ENCODE data around the gene BACH2. TPM values are rescaled to one million over a fixed set of nuclear protein-coding genes. Genes with fewer than 3 reads are reported as not detected.

BACH2 gene
- total RNA-seq, 4 donors from 2014 or later = 4.2 to 9.8 (median 5.8) TPM

GRCh38 chr6:89966228-89966544 lies 330.5 kb downstream of the BACH2 start:
- peaks cover 0 to 8% (median 7%) of the 10 kb centered on the region in 4 donors for H3K4me1 ChIP-seq
- 69% methylated on average over 1 of the region's 1 CpG for WGBS
- TF ChIP-seq POLR2A (IDR thresholded peaks at IDR 0.05; ENCODE audit: low read depth) = no peak
- no peak for TF ChIP-seq EP300 (IDR thresholded peaks at IDR 0.05)
- no peak for TF ChIP-seq CTCF (IDR thresholded peaks at IDR 0.05)
- no peak for TF ChIP-seq POLR2AphosphoS5 (IDR thresholded peaks at IDR 0.05)
- H3K27me3 ChIP-seq = no peaks in the 10 kb centered on the region
- H3K9me3 ChIP-seq = no peaks in the 10 kb centered on the region
- no peak for DNase-seq (ENCODE audit: extremely low spot score)
- no peak overlapping the region for H3K27ac ChIP-seq (replicated peaks in 1 of 4)
- H3K36me3 ChIP-seq = no peaks in the 10 kb centered on the region
- H3K4me3 ChIP-seq = no peak overlapping the region
- intact Hi-C loops (cut with DNase I) = no loop called here

GRCh38 chr6:89965441-89966227 lies 331.0 kb downstream of the BACH2 start:
- Histone ChIP-seq H3K4me1 (peaks cover 0 to 4% (median 3%) of the 10 kb centered on the region in 4 donors), H3K27ac (replicated peaks in 1 of 4) (no peak overlapping the region), H3K4me3 (no peak overlapping the region), H3K9me3 (no peaks in the 10 kb centered on the region), H3K36me3 (no peaks in the 10 kb centered on the region), H3K27me3 (no peaks in the 10 kb centered on the region)
- DNase-seq (ENCODE audit: extremely low spot score) = no peak
- TF ChIP-seq CTCF (IDR thresholded peaks at IDR 0.05) = no peak
- TF ChIP-seq POLR2AphosphoS5 (IDR thresholded peaks at IDR 0.05) = no peak
- TF ChIP-seq EP300 (IDR thresholded peaks at IDR 0.05) = no peak
- TF ChIP-seq POLR2A (IDR thresholded peaks at IDR 0.05; ENCODE audit: low read depth) = no peak
- intact Hi-C loops (cut with DNase I) = no loop called here
- 86% methylated on average over 2 of the region's 2 CpGs for WGBS

GRCh38 chr6:89963391-89963790 lies 333.3 kb downstream of the BACH2 start:
- Histone ChIP-seq H3K4me3 (no peak overlapping the region), H3K36me3 (no peaks in the 10 kb centered on the region), H3K4me1 (no peaks in the 10 kb centered on the region), H3K27ac (replicated peaks in 1 of 4) (no peak overlapping the region), H3K27me3 (no peaks in the 10 kb centered on the region), H3K9me3 (no peaks in the 10 kb centered on the region)
- intact Hi-C loops (cut with DNase I) = no loop called here
- no peak for DNase-seq (ENCODE audit: extremely low spot score)
- WGBS = 90% methylated on average over 3 of the region's 3 CpGs
- no peak for TF ChIP-seq CTCF (IDR thresholded peaks at IDR 0.05)
- no peak for TF ChIP-seq EP300 (IDR thresholded peaks at IDR 0.05)
- TF ChIP-seq POLR2AphosphoS5 (IDR thresholded peaks at IDR 0.05) = no peak
- TF ChIP-seq POLR2A (IDR thresholded peaks at IDR 0.05; ENCODE audit: low read depth) = no peak

GRCh38 chr6:89961481-89961880 lies 335.2 kb downstream of the BACH2 start:
- Histone ChIP-seq H3K27me3 (no peaks in the 10 kb centered on the region), H3K36me3 (no peaks in the 10 kb centered on the region), H3K4me3 (no peak overlapping the region), H3K4me1 (no peaks in the 10 kb centered on the region), H3K27ac (replicated peaks in 1 of 4) (no peak overlapping the region), H3K9me3 (no peaks in the 10 kb centered on the region)
- intact Hi-C loops (cut with DNase I) = no loop called here
- 96% methylated on average over 2 of the region's 2 CpGs for WGBS
- TF ChIP-seq POLR2A (IDR thresholded peaks at IDR 0.05; ENCODE audit: low read depth) = no peak
- no peak for TF ChIP-seq POLR2AphosphoS5 (IDR thresholded peaks at IDR 0.05)
- TF ChIP-seq CTCF (IDR thresholded peaks at IDR 0.05) = no peak
- TF ChIP-seq EP300 (IDR thresholded peaks at IDR 0.05) = no peak
- no peak for DNase-seq (ENCODE audit: extremely low spot score)

- Histone ChIP-seq H3K27me3 (no peaks in the 10 kb centered on the region), H3K36me3 (no peaks in the 10 kb centered on the region), H3K4me1 (no peaks in the 10 kb centered on the region), H3K4me3 (no peak overlapping the region), H3K9me3 (no peaks in the 10 kb centered on the region), H3K27ac (replicated peaks in 1 of 4) (no peak overlapping the region)
- TF ChIP-seq POLR2AphosphoS5 (IDR thresholded peaks at IDR 0.05) = no peak
- TF ChIP-seq POLR2A (IDR thresholded peaks at IDR 0.05; ENCODE audit: low read depth) = no peak
- TF ChIP-seq CTCF (IDR thresholded peaks at IDR 0.05) = no peak
- no peak for TF ChIP-seq EP300 (IDR thresholded peaks at IDR 0.05)
- WGBS = 75% methylated on average over 6 of the region's 6 CpGs
- intact Hi-C loops (cut with DNase I) = no loop called here
- DNase-seq (ENCODE audit: extremely low spot score) = no peak
Observed at GRCh38 chr6:89959883-89960282, 336.8 kb downstream of the BACH2 start.
